GM12801 (cell line): ENCODE measurements around the gene CRY2.

Experiments used
- CTCF ChIP-seq: IDR thresholded peaks from one replicate; pipeline ENCODE4 v1.5.1; 2011; ENCODE audit warnings: control low read depth; ENCODE audit not compliant: insufficient read length; ENCODE audit errors: extremely low read depth

CRY2 gene

GRCh38 chr11:45928535-45929215 is 81.4 kb downstream of the CRY2 start:
- TF ChIP-seq CTCF: no peak

GRCh38 chr11:45929486-45930030 is 82.3 kb downstream of the CRY2 start:
- TF ChIP-seq CTCF: no peak

- no peak for TF ChIP-seq CTCF
These were observed 82.9 kb downstream of the CRY2 start for GRCh38 chr11:45930031-45930794.

- no peak for TF ChIP-seq CTCF
These were observed 83.8 kb downstream of the CRY2 start for GRCh38 chr11:45930951-45931570.

GRCh38 chr11:45931739-45932138 is 84.5 kb downstream of the CRY2 start:
- no peak for TF ChIP-seq CTCF

DNA sequence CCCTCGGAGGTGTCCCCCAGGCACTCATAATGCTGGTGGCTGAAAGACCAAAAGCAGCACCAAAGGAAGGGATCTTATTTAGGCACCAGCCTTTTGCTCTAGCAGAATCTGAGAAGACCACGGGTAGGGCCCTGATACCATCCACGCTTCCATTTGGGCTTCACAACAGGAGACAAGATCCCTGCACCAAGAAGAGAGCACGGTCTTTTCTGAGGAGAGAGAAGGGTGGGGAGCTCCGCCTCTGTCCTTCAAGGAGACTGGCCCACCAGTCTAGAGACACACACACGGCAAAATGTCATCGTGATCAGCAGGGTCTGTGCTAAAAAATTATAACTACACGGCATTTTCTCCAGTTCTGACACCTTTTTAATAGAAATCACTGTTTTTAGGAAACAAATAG is 84.9 kb downstream of the CRY2 start:
- no peak for TF ChIP-seq CTCF
